HEK293T (cell line): ENCODE measurements around the gene BRD4.

Experiments
- CTCF ChIA-PET: fragments of 350-600 bp; formaldehyde crosslinking; extraction: SDS; loops from one replicate; lab custom pipeline; 2021; ENCODE audit warnings: antibody characterized with exemption, inconsistent platforms; lab: Yijun Ruan, JAX
- POLR2A ChIA-PET: fragments of 350-600 bp; formaldehyde crosslinking; extraction: SDS; loops from one replicate; lab custom pipeline; 2020; ENCODE audit warnings: antibody characterized with exemption, inconsistent platforms; lab: Yijun Ruan, JAX
- DNase-seq: peaks from one replicate; pipeline ENCODE4 v3.0.0; 2012; ENCODE audit warnings: mixed read lengths; ENCODE audit errors: extremely low spot score
- ARNT ChIP-seq: fragments of 450-650 bp; IDR thresholded peaks from 2 replicates; pipeline ENCODE4 v1.6.1; 2017; ENCODE audit warnings: mild to moderate bottlenecking
- BHLHE40 ChIP-seq: fragments of 450-650 bp; IDR thresholded peaks from 2 replicates; pipeline ENCODE4 v1.6.1; 2016; ENCODE audit warnings: mild to moderate bottlenecking, moderate library complexity, borderline replicate concordance
- CTBP1 ChIP-seq: fragments of 450-650 bp; IDR thresholded peaks from 2 replicates; pipeline ENCODE4 v1.6.1; 2016; ENCODE audit warnings: borderline replicate concordance
- ELF4 ChIP-seq: fragments of 450-650 bp; IDR thresholded peaks from 2 replicates; pipeline ENCODE4 v1.6.1; 2017; ENCODE audit warnings: antibody characterized with exemption
- FOXA1 ChIP-seq: fragments of 450-650 bp; IDR thresholded peaks from 2 replicates; pipeline ENCODE4 v1.6.1; 2016; ENCODE audit warnings: mild to moderate bottlenecking
- FOXK2 ChIP-seq: fragments of 450-650 bp; IDR thresholded peaks from 2 replicates; pipeline ENCODE4 v1.6.1; 2016; ENCODE audit warnings: mild to moderate bottlenecking
- FOXM1 ChIP-seq: fragments of 450-650 bp; IDR thresholded peaks from 2 replicates; pipeline ENCODE4 v1.6.1; 2017; ENCODE audit warnings: mild to moderate bottlenecking, borderline replicate concordance
- HDGF ChIP-seq: fragments of 450-650 bp; IDR thresholded peaks from 2 replicates; pipeline ENCODE4 v1.6.1; 2017; ENCODE audit warnings: antibody characterized with exemption, borderline replicate concordance
- L3MBTL2 ChIP-seq: fragments of 450-650 bp; conservative IDR thresholded peaks from 2 replicates; pipeline ENCODE4 v1.6.1; 2016; ENCODE audit warnings: mild to moderate bottlenecking
- LEF1 ChIP-seq: fragments of 450-650 bp; IDR thresholded peaks from 2 replicates; pipeline ENCODE4 v1.6.1; 2017; ENCODE audit warnings: mild to moderate bottlenecking, borderline replicate concordance
- NFRKB ChIP-seq: fragments of 450-650 bp; IDR thresholded peaks from 2 replicates; pipeline ENCODE4 v1.6.1; 2016; ENCODE audit warnings: mild to moderate bottlenecking, moderate library complexity
- PKNOX1 ChIP-seq: fragments of 450-650 bp; IDR thresholded peaks from 2 replicates; pipeline ENCODE4 v1.6.1; 2016
- SP1 ChIP-seq: fragments of 450-650 bp; IDR thresholded peaks from 2 replicates; pipeline ENCODE4 v1.6.1; 2017
- SUZ12 ChIP-seq: fragments of 450-650 bp; IDR thresholded peaks from 2 replicates; pipeline ENCODE4 v1.6.1; 2016; ENCODE audit warnings: mild to moderate bottlenecking
- TARDBP ChIP-seq: fragments of 450-650 bp; IDR thresholded peaks from 2 replicates; pipeline ENCODE4 v1.6.1; 2016
- ZNF384 ChIP-seq: fragments of 450-650 bp; IDR thresholded peaks from 2 replicates; pipeline ENCODE4 v1.6.1; 2016

BRD4 gene

GRCh38 chr19:15199661-15200552 lies 132.4 kb downstream of the BRD4 start:
- CTCF ChIA-PET = interaction anchor here (0.5 kb wide), 1 partner anchor 21 kb away, joined by 3 read pairs; no protein-coding TSS in a partner anchor
- TF ChIP-seq FOXM1 (no peak), PKNOX1 (no peak), BHLHE40 (no peak), ZNF384 (no peak)
- POLR2A ChIA-PET = interaction anchor here (0.8 kb wide), 1 partner anchor 52 kb away, joined by 3 read pairs; no protein-coding TSS in a partner anchor
- DNase-seq = peak; percentile 69

GRCh38 chr19:15198951-15199660 lies 133.2 kb downstream of the BRD4 start:
- CTCF ChIA-PET = no interaction called here
- DNase-seq = no peak
- TF ChIP-seq FOXM1 = no peak
- POLR2A ChIA-PET = interaction anchor here (0.8 kb wide), 1 partner anchor 53 kb away, joined by 3 read pairs; no protein-coding TSS in a partner anchor

- POLR2A ChIA-PET = no interaction called here
Observed at GRCh38 chr19:15197942-15198341, 134.4 kb downstream of the BRD4 start.

GRCh38 chr19:15197275-15197941 lies 134.9 kb downstream of the BRD4 start:
- DNase-seq = no peak
- ChIA-PET CTCF (no interaction called here), POLR2A (no interaction called here)
- TF ChIP-seq FOXM1 (no peak), TARDBP (no peak), PKNOX1 (no peak), ELF4 (no peak), L3MBTL2 (no peak), ZNF384 (no peak), LEF1 (no peak), HDGF (no peak), NFRKB (no peak), FOXA1 (no peak), CTBP1 (no peak), SP1 (no peak), SUZ12 (no peak), FOXK2 (no peak), BHLHE40 (no peak), ARNT (no peak)

More at GRCh38 chr19:15197942-15198341, 134.4 kb downstream of the BRD4 start:
- no peak for DNase-seq
- CTCF ChIA-PET = no interaction called here
- TF ChIP-seq SP1 (no peak), NFRKB (no peak), ARNT (no peak), ZNF384 (no peak), FOXM1 (no peak), BHLHE40 (no peak), SUZ12 (no peak), FOXA1 (no peak), FOXK2 (no peak), TARDBP (no peak), CTBP1 (no peak), PKNOX1 (no peak), ELF4 (no peak), L3MBTL2 (no peak), HDGF (no peak), LEF1 (no peak)

- DNase-seq = no peak
- ChIA-PET POLR2A (no interaction called here), CTCF (interaction anchor here (1.6 kb wide), 1 partner anchor 55 kb away, joined by 4 read pairs; no protein-coding TSS in a partner anchor)
- no peak for TF ChIP-seq FOXA1
- no peak for TF ChIP-seq TARDBP
- TF ChIP-seq CTBP1 = no peak
- TF ChIP-seq BHLHE40 = no peak
- TF ChIP-seq HDGF = no peak
- no peak for TF ChIP-seq FOXM1
- no peak for TF ChIP-seq ZNF384
- no peak for TF ChIP-seq SUZ12
- TF ChIP-seq SP1 = no peak
- no peak for TF ChIP-seq NFRKB
- no peak for TF ChIP-seq ELF4
- no peak for TF ChIP-seq ARNT
- no peak for TF ChIP-seq PKNOX1
- TF ChIP-seq L3MBTL2 = no peak
Observed at GRCh38 chr19:15196360-15197005, 135.9 kb downstream of the BRD4 start.
